Neuron (in vitro differentiated cells): Measurements from ENCODE around the gene ROBO1.

Experiments
- H2AFZ ChIP-seq: one replicate; pipeline ENCODE4 v1.6.1; 2013; ENCODE audit warnings: low read depth, mild to moderate bottlenecking, inconsistent platforms, low read length, moderate library complexity
- H3K27me3 ChIP-seq: one replicate; pipeline ENCODE4 v1.6.1; 2013; ENCODE audit warnings: low read length; ENCODE audit not compliant: insufficient read depth
- H3K36me3 ChIP-seq: one replicate; pipeline ENCODE4 v1.6.1; 2013; ENCODE audit warnings: low read length; ENCODE audit not compliant: insufficient read depth
- H3K4me1 ChIP-seq: one replicate; pipeline ENCODE4 v1.6.1; 2013; ENCODE audit warnings: low read length; ENCODE audit not compliant: insufficient read depth
- H3K4me3 ChIP-seq: 2 replicates; pipeline ENCODE4 v1.5.1; 2013; ENCODE audit warnings: mild to moderate bottlenecking, low read length, moderate library complexity
- H3K9me3 ChIP-seq: one replicate; pipeline ENCODE4 v1.6.1; 2013; ENCODE audit warnings: low read length

The ROBO1 gene

GRCh38 chr3:78994174-78995027 lies 773.4 kb downstream of the ROBO1 start:
- H3K4me1 ChIP-seq: no peaks in the 10 kb centered on the region
- no peak overlapping the region for H3K4me3 ChIP-seq
- H3K36me3 ChIP-seq: no peaks in the 10 kb centered on the region
- no peak overlapping the region for H2AFZ ChIP-seq
- H3K9me3 ChIP-seq: peaks cover 12% of the 10 kb centered on the region
- H3K27me3 ChIP-seq: no peaks in the 10 kb centered on the region

DNA sequence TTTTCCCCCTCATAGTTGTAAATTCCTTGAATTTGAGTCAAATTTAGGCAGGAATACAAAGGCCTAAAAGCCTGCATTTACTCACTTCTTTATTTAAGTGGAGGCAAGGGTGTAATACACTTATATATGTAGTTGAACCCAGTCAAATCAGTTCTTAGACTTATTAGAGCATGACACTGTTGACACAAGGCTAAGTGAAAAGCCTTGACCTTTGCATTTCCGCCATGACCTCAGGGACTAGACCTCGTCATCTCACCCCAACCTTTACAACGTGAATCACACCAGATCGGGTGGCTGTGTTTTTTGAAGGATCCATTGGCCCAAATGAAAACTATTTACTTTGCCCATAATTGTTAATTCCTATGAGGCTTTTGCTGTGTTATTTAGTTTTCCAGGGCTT lies 774.4 kb downstream of the ROBO1 start:
- Histone ChIP-seq H2AFZ (no peak overlapping the region), H3K4me1 (peaks cover under 1% of the 10 kb centered on the region), H3K9me3 (peaks cover 9% of the 10 kb centered on the region), H3K36me3 (no peaks in the 10 kb centered on the region), H3K27me3 (no peaks in the 10 kb centered on the region), H3K4me3 (no peak overlapping the region)

GRCh38 chr3:78992830-78993229 lies 775.0 kb downstream of the ROBO1 start:
- H2AFZ ChIP-seq: no peak overlapping the region
- no peak overlapping the region for H3K4me3 ChIP-seq
- H3K4me1 ChIP-seq: peaks cover 5% of the 10 kb centered on the region

DNA sequence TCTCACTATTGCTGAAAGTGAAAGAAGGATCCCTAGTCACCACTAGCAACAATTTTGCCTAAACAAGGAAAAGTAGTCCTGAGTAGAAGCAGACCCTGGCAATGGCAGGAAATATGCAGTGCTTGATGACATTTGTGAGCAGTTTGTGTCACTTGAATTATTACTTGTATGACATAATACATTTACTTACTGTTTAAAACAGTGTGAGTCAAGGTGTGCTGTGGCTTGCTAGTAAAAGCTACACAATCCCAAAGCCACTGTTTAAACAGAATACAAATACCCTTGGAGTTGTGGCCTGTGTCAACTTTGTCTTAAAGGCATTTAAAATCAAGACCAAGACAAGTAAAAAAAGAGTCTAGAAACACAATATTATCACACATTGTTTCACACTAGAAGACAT lies 775.4 kb downstream of the ROBO1 start:
- Histone ChIP-seq H3K9me3 (peaks cover 9% of the 10 kb centered on the region), H2AFZ (no peak overlapping the region), H3K4me1 (peaks cover 9% of the 10 kb centered on the region), H3K4me3 (no peak overlapping the region), H3K27me3 (no peaks in the 10 kb centered on the region), H3K36me3 (no peaks in the 10 kb centered on the region)

More at GRCh38 chr3:78992830-78993229, 775.0 kb downstream of the ROBO1 start:
- Histone ChIP-seq H3K27me3 (no peaks in the 10 kb centered on the region), H3K9me3 (peaks cover 9% of the 10 kb centered on the region), H3K36me3 (no peaks in the 10 kb centered on the region)

DNA sequence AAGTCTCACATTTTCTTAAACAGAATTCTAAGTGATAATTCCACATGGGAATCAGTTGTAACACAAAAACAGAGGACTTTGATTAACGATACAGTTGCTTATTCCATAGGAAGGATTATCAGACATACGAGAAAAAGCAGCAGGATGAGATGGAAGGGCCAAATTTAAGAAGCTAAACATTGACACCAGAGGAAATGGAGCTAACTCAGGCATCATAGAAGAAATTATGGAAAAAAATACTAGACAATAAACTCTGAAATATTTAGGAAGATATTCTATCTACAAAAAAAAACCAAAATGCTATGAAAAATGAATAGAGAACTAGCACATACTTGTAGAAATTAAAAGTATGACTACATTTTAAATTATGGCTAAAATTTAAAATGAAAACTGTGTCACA lies 776.1 kb downstream of the ROBO1 start:
- Histone ChIP-seq H3K4me1 (peaks cover 16% of the 10 kb centered on the region), H3K27me3 (no peaks in the 10 kb centered on the region), H3K36me3 (no peaks in the 10 kb centered on the region), H2AFZ (no peak overlapping the region), H3K4me3 (no peak overlapping the region), H3K9me3 (peaks cover 9% of the 10 kb centered on the region)

- peaks cover 7% of the 10 kb centered on the region for H3K9me3 ChIP-seq
- no peaks in the 10 kb centered on the region for H3K27me3 ChIP-seq
- peaks cover 31% of the 10 kb centered on the region for H3K4me1 ChIP-seq
- no peak overlapping the region for H2AFZ ChIP-seq
- no peaks in the 10 kb centered on the region for H3K36me3 ChIP-seq
- H3K4me3 ChIP-seq: no peak overlapping the region
Observed at GRCh38 chr3:78990156-78990555, 777.6 kb downstream of the ROBO1 start.

DNA sequence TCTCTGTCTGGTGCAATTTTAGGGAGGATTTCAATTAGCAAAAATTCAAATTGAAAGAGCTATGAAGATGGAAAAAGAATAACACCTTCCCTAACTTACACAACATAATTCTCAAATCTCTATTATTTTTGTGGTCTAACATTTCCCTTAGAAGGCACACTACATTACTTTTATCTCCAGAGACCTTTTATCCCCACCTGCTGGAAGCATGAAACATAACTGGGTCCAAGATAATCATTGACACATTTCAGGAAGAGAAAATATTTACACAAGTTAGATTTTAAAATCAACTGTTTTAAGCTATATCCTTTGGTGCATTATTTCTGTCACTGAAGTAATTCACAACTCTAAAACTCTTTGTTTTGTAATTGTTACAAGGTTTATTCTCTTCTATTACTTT lies 779.5 kb downstream of the ROBO1 start:
- no peaks in the 10 kb centered on the region for H3K36me3 ChIP-seq
- no peaks in the 10 kb centered on the region for H3K27me3 ChIP-seq
- H3K4me3 ChIP-seq: no peak overlapping the region
- H3K9me3 ChIP-seq: peaks cover 6% of the 10 kb centered on the region
- H3K4me1 ChIP-seq: peaks cover 34% of the 10 kb centered on the region
- no peak overlapping the region for H2AFZ ChIP-seq

- Histone ChIP-seq H3K27me3 (no peaks in the 10 kb centered on the region), H3K36me3 (no peaks in the 10 kb centered on the region), H3K9me3 (peaks cover 2% of the 10 kb centered on the region), H3K4me1 (peaks cover 34% of the 10 kb centered on the region), H3K4me3 (no peak overlapping the region), H2AFZ (no peak overlapping the region)
Observed at GRCh38 chr3:78986416-78987101, 781.2 kb downstream of the ROBO1 start.

DNA sequence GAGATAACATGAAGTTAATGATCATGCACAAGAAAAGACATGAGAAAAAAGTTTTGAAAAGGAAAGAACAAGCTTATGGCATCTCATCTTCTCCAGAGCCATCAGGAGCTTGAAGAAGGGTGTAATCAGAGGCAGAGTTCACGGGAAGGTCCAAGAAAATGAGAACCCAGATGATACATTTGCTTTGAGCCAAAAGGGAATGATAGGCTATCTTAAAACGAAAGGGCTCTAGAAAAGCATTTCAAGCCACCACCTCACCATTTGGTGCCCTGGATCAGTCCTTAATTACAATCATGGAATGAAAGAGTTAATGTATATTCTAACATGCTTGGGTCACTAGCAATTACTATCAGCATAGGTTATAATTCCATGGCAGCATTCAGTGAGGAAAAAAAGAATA lies 781.8 kb downstream of the ROBO1 start:
- Histone ChIP-seq H3K4me3 (no peak overlapping the region), H3K36me3 (no peaks in the 10 kb centered on the region), H3K27me3 (no peaks in the 10 kb centered on the region), H3K4me1 (peaks cover 34% of the 10 kb centered on the region), H3K9me3 (no peaks in the 10 kb centered on the region), H2AFZ (no peak overlapping the region)

DNA sequence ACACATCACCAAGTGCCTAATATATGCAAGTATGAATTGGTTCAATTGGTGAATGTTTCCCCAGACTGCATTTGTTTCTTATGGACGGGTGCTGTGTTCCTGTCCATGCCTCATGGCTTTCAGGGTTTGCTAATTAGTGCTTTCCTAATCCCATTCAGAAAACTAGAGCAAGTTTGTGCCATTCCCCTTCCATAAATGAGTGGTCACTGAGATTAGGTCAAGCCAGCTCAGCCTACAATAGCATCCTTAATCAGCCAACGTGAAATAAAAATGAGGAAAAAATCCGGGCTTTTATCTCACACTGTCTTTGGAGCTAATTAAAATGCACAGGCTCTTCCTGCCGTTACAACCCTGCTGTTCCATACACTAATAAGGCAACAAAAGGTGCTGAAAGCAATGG lies 788.8 kb downstream of the ROBO1 start:
- no peaks in the 10 kb centered on the region for H3K9me3 ChIP-seq
- no peaks in the 10 kb centered on the region for H3K36me3 ChIP-seq
- peak overlapping the region; percentile 32 for H3K4me3 ChIP-seq
- H3K27me3 ChIP-seq: no peaks in the 10 kb centered on the region
- H2AFZ ChIP-seq: no peak overlapping the region
- peaks cover 19% of the 10 kb centered on the region for H3K4me1 ChIP-seq

- H3K4me1 ChIP-seq: peaks cover 19% of the 10 kb centered on the region
- no peaks in the 10 kb centered on the region for H3K27me3 ChIP-seq
- H3K9me3 ChIP-seq: no peaks in the 10 kb centered on the region
- H3K36me3 ChIP-seq: no peaks in the 10 kb centered on the region
- H2AFZ ChIP-seq: no peak overlapping the region
- H3K4me3 ChIP-seq: no peak overlapping the region
Observed at GRCh38 chr3:78978037-78978436, 789.8 kb downstream of the ROBO1 start.

- H3K4me3 ChIP-seq: no peak overlapping the region
- H2AFZ ChIP-seq: no peak overlapping the region
- no peaks in the 10 kb centered on the region for H3K27me3 ChIP-seq
- no peaks in the 10 kb centered on the region for H3K36me3 ChIP-seq
- H3K9me3 ChIP-seq: no peaks in the 10 kb centered on the region
- peaks cover 19% of the 10 kb centered on the region for H3K4me1 ChIP-seq
Observed at GRCh38 chr3:78977073-78977472, 790.7 kb downstream of the ROBO1 start.

DNA sequence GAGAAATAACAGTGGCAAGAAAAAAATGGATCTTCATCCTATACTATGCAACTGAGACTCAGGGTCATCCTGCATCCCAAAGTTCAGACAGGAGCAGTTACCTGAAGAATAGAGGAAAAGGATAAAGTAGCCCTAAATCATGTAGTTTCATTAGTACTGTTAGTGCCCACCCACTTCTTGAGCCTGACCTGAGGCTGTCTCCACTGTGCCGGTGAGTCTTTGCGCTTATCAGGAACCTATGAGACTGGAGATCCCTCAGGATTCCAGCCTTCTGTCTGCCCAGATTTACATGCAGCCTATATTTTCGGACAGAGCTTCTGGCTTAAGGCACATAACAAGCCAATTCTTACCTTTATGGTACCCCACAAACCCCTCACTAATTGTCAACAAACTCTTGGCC lies 791.6 kb downstream of the ROBO1 start:
- no peak overlapping the region for H2AFZ ChIP-seq
- peaks cover 19% of the 10 kb centered on the region for H3K4me1 ChIP-seq
- no peaks in the 10 kb centered on the region for H3K36me3 ChIP-seq
- no peaks in the 10 kb centered on the region for H3K9me3 ChIP-seq
- no peak overlapping the region for H3K4me3 ChIP-seq
- no peaks in the 10 kb centered on the region for H3K27me3 ChIP-seq
